T-helper 2 cell treated with Interferon-gamma antibody and Interleukin-4, amounts not matched to agents 5 μg/mL and 100 μg/mL, for 36 hours (primary cell): ENCODE results near the gene ZBTB8A.

Experiments used
- DNase-seq: peaks from one replicate; pipeline ENCODE4 v3.0.0; 2021; ENCODE audit warnings: low spot score
- H3K27ac Mint-ChIP-seq: one replicate; pipeline ENCODE4 v1.8.0; 2021; ENCODE audit warnings: mild to moderate bottlenecking, mixed read lengths
- H3K27me3 Mint-ChIP-seq: one replicate; pipeline ENCODE4 v1.8.0; 2021; ENCODE audit warnings: low read depth, mixed read lengths
- H3K36me3 Mint-ChIP-seq: one replicate; pipeline ENCODE4 v1.8.0; 2021; ENCODE audit warnings: low read depth, mixed read lengths
- H3K4me1 Mint-ChIP-seq: one replicate; pipeline ENCODE4 v1.8.0; 2021; ENCODE audit warnings: low read depth, mixed read lengths
- H3K4me3 Mint-ChIP-seq: one replicate; pipeline ENCODE4 v1.8.0; 2022; ENCODE audit warnings: mild to moderate bottlenecking, moderate library complexity, mixed read lengths
- H3K9me3 Mint-ChIP-seq: one replicate; pipeline ENCODE4 v1.8.0; 2021; ENCODE audit warnings: mixed read lengths

The ZBTB8A gene

GRCh38 chr1:32538887-32539583, at the start of gene ZBTB8A:
ZBTB8A (plus strand) TSS chr1:32539427; CDS start chr1:32592932, 53,505 bp downstream.
- H3K36me3 Mint-ChIP-seq: no peaks in the 10 kb centered on the region
- H3K9me3 Mint-ChIP-seq: no peaks in the 10 kb centered on the region
- DNase-seq: peak; percentile 7
- H3K4me1 Mint-ChIP-seq: peaks cover 10% of the 10 kb centered on the region
- H3K4me3 Mint-ChIP-seq: peak within 1 kb of the TSS; percentile 89
- peak within 1 kb of the TSS; percentile 38 for H3K27ac Mint-ChIP-seq
- H3K27me3 Mint-ChIP-seq: peaks cover 78% of the 10 kb centered on the region

- DNase-seq: no peak
- H3K4me3 Mint-ChIP-seq: no peak overlapping the region
- H3K4me1 Mint-ChIP-seq: peaks cover 1% of the 10 kb centered on the region
- no peak overlapping the region for H3K27ac Mint-ChIP-seq
- no peaks in the 10 kb centered on the region for H3K9me3 Mint-ChIP-seq
- no peaks in the 10 kb centered on the region for H3K36me3 Mint-ChIP-seq
- peaks cover 24% of the 10 kb centered on the region for H3K27me3 Mint-ChIP-seq
Measured at GRCh38 chr1:32489774-32490454, 49.3 kb upstream of the ZBTB8A start.

GRCh38 chr1:32491386-32491785, 47.8 kb upstream of the ZBTB8A start:
- no peak for DNase-seq
- H3K9me3 Mint-ChIP-seq: no peaks in the 10 kb centered on the region
- peaks cover 1% of the 10 kb centered on the region for H3K4me1 Mint-ChIP-seq
- H3K27me3 Mint-ChIP-seq: peaks cover 29% of the 10 kb centered on the region
- H3K4me3 Mint-ChIP-seq: no peak overlapping the region
- no peak overlapping the region for H3K27ac Mint-ChIP-seq
- no peaks in the 10 kb centered on the region for H3K36me3 Mint-ChIP-seq

- no peaks in the 10 kb centered on the region for H3K9me3 Mint-ChIP-seq
- peaks cover 38% of the 10 kb centered on the region for H3K27me3 Mint-ChIP-seq
- H3K27ac Mint-ChIP-seq: no peak overlapping the region
- DNase-seq: no peak
- H3K36me3 Mint-ChIP-seq: no peaks in the 10 kb centered on the region
- H3K4me3 Mint-ChIP-seq: no peak overlapping the region
- H3K4me1 Mint-ChIP-seq: peaks cover 1% of the 10 kb centered on the region
Measured at GRCh38 chr1:32494196-32494595, 45.0 kb upstream of the ZBTB8A start.

GRCh38 chr1:32494711-32495337, 44.4 kb upstream of the ZBTB8A start:
- Mint-ChIP-seq H3K27me3 (peaks cover 43% of the 10 kb centered on the region), H3K9me3 (no peaks in the 10 kb centered on the region), H3K36me3 (no peaks in the 10 kb centered on the region), H3K4me3 (no peak overlapping the region), H3K4me1 (peaks cover 2% of the 10 kb centered on the region), H3K27ac (no peak overlapping the region)
- no peak for DNase-seq

GRCh38 chr1:32496127-32496526, 43.1 kb upstream of the ZBTB8A start:
- H3K36me3 Mint-ChIP-seq: no peaks in the 10 kb centered on the region
- peaks cover 6% of the 10 kb centered on the region for H3K4me1 Mint-ChIP-seq
- no peak overlapping the region for H3K4me3 Mint-ChIP-seq
- DNase-seq: no peak
- peaks cover 45% of the 10 kb centered on the region for H3K27me3 Mint-ChIP-seq
- H3K9me3 Mint-ChIP-seq: no peaks in the 10 kb centered on the region
- no peak overlapping the region for H3K27ac Mint-ChIP-seq

- Mint-ChIP-seq H3K27ac (no peak overlapping the region), H3K27me3 (peaks cover 51% of the 10 kb centered on the region), H3K4me3 (no peak overlapping the region), H3K9me3 (no peaks in the 10 kb centered on the region), H3K36me3 (no peaks in the 10 kb centered on the region), H3K4me1 (peaks cover 6% of the 10 kb centered on the region)
- no peak for DNase-seq
Measured at GRCh38 chr1:32498751-32499150, 40.5 kb upstream of the ZBTB8A start.

- no peaks in the 10 kb centered on the region for H3K36me3 Mint-ChIP-seq
- no peak overlapping the region for H3K27ac Mint-ChIP-seq
- peaks cover 5% of the 10 kb centered on the region for H3K4me1 Mint-ChIP-seq
- peak overlapping the region; percentile 72 for H3K4me3 Mint-ChIP-seq
- H3K27me3 Mint-ChIP-seq: peaks cover 49% of the 10 kb centered on the region
- H3K9me3 Mint-ChIP-seq: no peaks in the 10 kb centered on the region
- peak; percentile 35 for DNase-seq
Measured at GRCh38 chr1:32500387-32501209, 38.6 kb upstream of the ZBTB8A start.

GRCh38 chr1:32501865-32502264, 37.4 kb upstream of the ZBTB8A start:
- Mint-ChIP-seq H3K4me1 (peaks cover 5% of the 10 kb centered on the region), H3K4me3 (peak overlapping the region; percentile 5), H3K27me3 (peaks cover 46% of the 10 kb centered on the region), H3K9me3 (no peaks in the 10 kb centered on the region), H3K27ac (no peak overlapping the region), H3K36me3 (no peaks in the 10 kb centered on the region)
- no peak for DNase-seq

- no peak for DNase-seq
- Mint-ChIP-seq H3K9me3 (no peaks in the 10 kb centered on the region), H3K4me3 (no peak overlapping the region), H3K4me1 (peaks cover 5% of the 10 kb centered on the region), H3K27ac (no peak overlapping the region), H3K27me3 (peaks cover 46% of the 10 kb centered on the region), H3K36me3 (no peaks in the 10 kb centered on the region)
Measured at GRCh38 chr1:32503153-32503552, 36.1 kb upstream of the ZBTB8A start.

GRCh38 chr1:32507021-32507420, 32.2 kb upstream of the ZBTB8A start:
- H3K9me3 Mint-ChIP-seq: no peaks in the 10 kb centered on the region
- no peak for DNase-seq
- no peaks in the 10 kb centered on the region for H3K36me3 Mint-ChIP-seq
- peaks cover 27% of the 10 kb centered on the region for H3K27me3 Mint-ChIP-seq
- no peaks in the 10 kb centered on the region for H3K4me1 Mint-ChIP-seq
- no peak overlapping the region for H3K4me3 Mint-ChIP-seq
- H3K27ac Mint-ChIP-seq: no peak overlapping the region

- Mint-ChIP-seq H3K27me3 (peaks cover 32% of the 10 kb centered on the region), H3K27ac (no peak overlapping the region), H3K36me3 (no peaks in the 10 kb centered on the region), H3K4me1 (no peaks in the 10 kb centered on the region), H3K4me3 (no peak overlapping the region), H3K9me3 (no peaks in the 10 kb centered on the region)
- no peak for DNase-seq
Measured at GRCh38 chr1:32508761-32509160, 30.5 kb upstream of the ZBTB8A start.

- H3K4me3 Mint-ChIP-seq: no peak overlapping the region
- DNase-seq: no peak
- H3K9me3 Mint-ChIP-seq: no peaks in the 10 kb centered on the region
- peaks cover 33% of the 10 kb centered on the region for H3K27me3 Mint-ChIP-seq
- H3K36me3 Mint-ChIP-seq: no peaks in the 10 kb centered on the region
- no peaks in the 10 kb centered on the region for H3K4me1 Mint-ChIP-seq
- no peak overlapping the region for H3K27ac Mint-ChIP-seq
Measured at GRCh38 chr1:32509939-32510338, 29.3 kb upstream of the ZBTB8A start.

- Mint-ChIP-seq H3K4me1 (peaks cover 3% of the 10 kb centered on the region), H3K4me3 (no peak overlapping the region), H3K27ac (no peak overlapping the region), H3K36me3 (no peaks in the 10 kb centered on the region), H3K9me3 (no peaks in the 10 kb centered on the region), H3K27me3 (peaks cover 12% of the 10 kb centered on the region)
- DNase-seq: no peak
Measured at GRCh38 chr1:32516402-32516801, 22.8 kb upstream of the ZBTB8A start.
